Keratinocyte (primary cell): Measurements from ENCODE around the gene BEAN1. TPM values are rescaled to one million over a fixed set of nuclear protein-coding genes. Genes with fewer than 3 reads are reported as not detected.

Experiments used
- DNase-seq: peaks from one replicate; pipeline ENCODE4 v3.0.0-alpha.2; 2011; ENCODE audit warnings: low read depth, missing footprints, low spot score
- FAIRE-seq: peaks from 2 replicates; lab custom pipeline; 2011; peaks lifted over from hg19 to GRCh38; lab: Jason Lieb, UNC
- H2AFZ ChIP-seq: 2 replicates; pipeline ENCODE4 v1.6.0; 2012; ENCODE audit warnings: low read length, control low read depth, inconsistent platforms; ENCODE audit not compliant: control insufficient read depth
- H3K27ac ChIP-seq: 2 replicates; pipeline ENCODE4 v1.5.1; 2011; ENCODE audit warnings: low read length; ENCODE audit not compliant: control insufficient read depth, insufficient read depth
- H3K27me3 ChIP-seq: 3 replicates; pipeline ENCODE4 v1.6.0; 2011; ENCODE audit warnings: low read length; ENCODE audit not compliant: control insufficient read depth, insufficient read depth; ENCODE audit errors: extremely low read depth
- H3K36me3 ChIP-seq, 2 experiments: 2 replicates in 1 of 2; 3 replicates in 1 of 2; pipeline ENCODE4 v1.5.1; 2011; ENCODE audit warnings: low read length in 2 of 2, mild to moderate bottlenecking in 1 of 2; ENCODE audit not compliant: control insufficient read depth in 2 of 2, insufficient read depth in 2 of 2; ENCODE audit errors: extremely low read depth in 1 of 2
- H3K4me1 ChIP-seq: 3 replicates; pipeline ENCODE4 v1.5.1; 2011; ENCODE audit warnings: low read length; ENCODE audit not compliant: control insufficient read depth, insufficient read depth; ENCODE audit errors: extremely low read depth
- H3K4me2 ChIP-seq: 3 replicates; pipeline ENCODE4 v1.6.0; 2011; ENCODE audit warnings: low read depth, low read length; ENCODE audit not compliant: control insufficient read depth, insufficient read depth; ENCODE audit errors: extremely low read depth
- H3K4me3 ChIP-seq, 3 experiments: fragments of 200-600 bp in 1 of 3; sonication (generic) in 1 of 3; 2 replicates in 2 of 3; 3 replicates in 1 of 3; pipeline ENCODE4 v1.5.1; 2011 to 2016; ENCODE audit warnings: low read length in 3 of 3, mild to moderate bottlenecking in 3 of 3, control low read depth in 2 of 3, inconsistent platforms in 1 of 3, low read depth in 1 of 3, mixed read lengths in 1 of 3, mixed run types in 1 of 3, moderate library complexity in 1 of 3; ENCODE audit not compliant: control insufficient read depth in 2 of 3, insufficient read depth in 2 of 3; ENCODE audit errors: extremely low read depth in 1 of 3
- H3K79me2 ChIP-seq: 2 replicates; pipeline ENCODE4 v1.6.0; 2012; ENCODE audit warnings: low read length; ENCODE audit not compliant: control insufficient read depth, insufficient read depth
- H3K9ac ChIP-seq: 3 replicates; pipeline ENCODE4 v1.6.0; 2011; ENCODE audit warnings: low read length; ENCODE audit not compliant: control insufficient read depth, insufficient read depth; ENCODE audit errors: extremely low read depth
- H3K9me1 ChIP-seq: 3 replicates; pipeline ENCODE4 v1.6.0; 2011; ENCODE audit warnings: low read length; ENCODE audit not compliant: control insufficient read depth, insufficient read depth; ENCODE audit errors: extremely low read depth
- H3K9me3 ChIP-seq: 2 replicates; pipeline ENCODE4 v1.5.1; 2012; ENCODE audit warnings: low read depth, low read length; ENCODE audit not compliant: control insufficient read depth
- H4K20me1 ChIP-seq: 3 replicates; pipeline ENCODE4 v1.6.0; 2011; ENCODE audit warnings: low read length; ENCODE audit not compliant: control insufficient read depth, insufficient read depth; ENCODE audit errors: extremely low read depth
- EZH2 ChIP-seq: IDR thresholded peaks from one replicate; pipeline ENCODE4 v1.6.1; 2012; ENCODE audit warnings: inconsistent platforms, mild to moderate bottlenecking, low read length, moderate library complexity
- dilution Hi-C: fragments of 300-500 bp; cut with MboI; formaldehyde crosslinking; loops from one replicate; pipeline ENCODE4 v1.7.0; 2020; ENCODE audit warnings: low sequenced_read_pairs; ENCODE audit not compliant: extremely low pct_ligation_motif_present
- polyA plus RNA-seq, 5 experiments: library from polyadenylated mRNA; depleted of rRNA in 3 of 5; stranded (reverse) in 3 of 5; stranded (forward) in 1 of 5; unstranded in 1 of 5; fragments of >200 nt; gene quantifications; 1 replicate in 1 of 5; 2 replicates in 3 of 5; 3 replicates in 1 of 5; pipeline versions ENCODE4 v1.2.1 to v1.2.3, GENCODE V29; 2011 to 2012; ENCODE audit warnings: missing spikeins in 2 of 5, low read depth in 1 of 5, low replicate concordance in 1 of 5
- TF ChIP-seq, protein P1 (sequence below), 3 experiments: IDR thresholded peaks in 1 of 3; conservative IDR thresholded peaks in 1 of 3; optimal IDR thresholded peaks in 1 of 3; 2 replicates in 2 of 3; 3 replicates in 1 of 3; pipeline versions ENCODE3 to v1.5.1; 2011; ENCODE audit warnings: low read length in 3 of 3, mild to moderate bottlenecking in 3 of 3, moderate library complexity in 2 of 3, control low read depth in 1 of 3, inconsistent platforms in 1 of 3; ENCODE audit not compliant: insufficient read depth in 2 of 3; ENCODE audit errors: extremely low read depth in 1 of 3

Gene BEAN1
- polyA plus RNA-seq, 1 donor (not counting 4 experiments of a cell fraction or from before 2014, with no cell fraction given) = 0.24 TPM

DNA sequence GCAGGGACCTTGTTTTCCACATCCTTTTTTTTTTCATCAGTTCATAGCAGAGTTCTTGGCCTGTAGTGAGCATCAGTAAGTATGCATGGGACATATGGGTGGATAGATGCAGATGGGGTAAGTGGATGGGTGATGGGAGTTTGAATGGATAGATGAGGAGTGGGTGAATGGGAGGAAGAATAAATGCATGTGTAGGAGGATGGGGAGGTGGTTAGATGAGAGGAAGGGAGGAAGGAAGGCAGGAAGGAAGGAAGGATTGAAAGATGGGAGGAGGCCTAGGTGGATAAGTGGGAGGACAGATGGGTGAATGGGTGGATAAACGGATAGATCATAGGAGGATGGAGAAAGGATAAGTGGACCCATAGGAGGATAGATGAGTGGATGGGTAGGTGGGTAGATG is 3.9 kb upstream of the BEAN1 start:
- no peak for FAIRE-seq
- no peaks in the 10 kb centered on the region for H3K36me3 ChIP-seq
- no peak for TF ChIP-seq EZH2
- TF ChIP-seq, protein P1, sequence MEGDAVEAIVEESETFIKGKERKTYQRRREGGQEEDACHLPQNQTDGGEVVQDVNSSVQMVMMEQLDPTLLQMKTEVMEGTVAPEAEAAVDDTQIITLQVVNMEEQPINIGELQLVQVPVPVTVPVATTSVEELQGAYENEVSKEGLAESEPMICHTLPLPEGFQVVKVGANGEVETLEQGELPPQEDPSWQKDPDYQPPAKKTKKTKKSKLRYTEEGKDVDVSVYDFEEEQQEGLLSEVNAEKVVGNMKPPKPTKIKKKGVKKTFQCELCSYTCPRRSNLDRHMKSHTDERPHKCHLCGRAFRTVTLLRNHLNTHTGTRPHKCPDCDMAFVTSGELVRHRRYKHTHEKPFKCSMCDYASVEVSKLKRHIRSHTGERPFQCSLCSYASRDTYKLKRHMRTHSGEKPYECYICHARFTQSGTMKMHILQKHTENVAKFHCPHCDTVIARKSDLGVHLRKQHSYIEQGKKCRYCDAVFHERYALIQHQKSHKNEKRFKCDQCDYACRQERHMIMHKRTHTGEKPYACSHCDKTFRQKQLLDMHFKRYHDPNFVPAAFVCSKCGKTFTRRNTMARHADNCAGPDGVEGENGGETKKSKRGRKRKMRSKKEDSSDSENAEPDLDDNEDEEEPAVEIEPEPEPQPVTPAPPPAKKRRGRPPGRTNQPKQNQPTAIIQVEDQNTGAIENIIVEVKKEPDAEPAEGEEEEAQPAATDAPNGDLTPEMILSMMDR (optimal IDR thresholded peaks at IDR 0.05 in 1 of 3, IDR thresholded peaks at IDR 0.05 in 1 of 3, conservative IDR thresholded peaks at IDR 0.05 in 1 of 3; ENCODE audit: extremely low read depth in 1 of 3, insufficient read depth in 2 of 3, low read length in 3 of 3) = no peak
- H3K9me3 ChIP-seq = no peaks in the 10 kb centered on the region
- no peak overlapping the region for H2AFZ ChIP-seq
- H3K9me1 ChIP-seq = no peaks in the 10 kb centered on the region
- DNase-seq = no peak
- no peaks in the 10 kb centered on the region for H3K79me2 ChIP-seq
- H3K27ac ChIP-seq = no peak overlapping the region
- H3K27me3 ChIP-seq = peaks cover 24% of the 10 kb centered on the region
- dilution Hi-C loops = no loop called here
- H3K4me1 ChIP-seq = no peaks in the 10 kb centered on the region
- H3K4me2 ChIP-seq = no peak overlapping the region
- H3K9ac ChIP-seq = no peak overlapping the region
- no peaks in the 10 kb centered on the region for H4K20me1 ChIP-seq
- no peak overlapping the region for H3K4me3 ChIP-seq

DNA sequence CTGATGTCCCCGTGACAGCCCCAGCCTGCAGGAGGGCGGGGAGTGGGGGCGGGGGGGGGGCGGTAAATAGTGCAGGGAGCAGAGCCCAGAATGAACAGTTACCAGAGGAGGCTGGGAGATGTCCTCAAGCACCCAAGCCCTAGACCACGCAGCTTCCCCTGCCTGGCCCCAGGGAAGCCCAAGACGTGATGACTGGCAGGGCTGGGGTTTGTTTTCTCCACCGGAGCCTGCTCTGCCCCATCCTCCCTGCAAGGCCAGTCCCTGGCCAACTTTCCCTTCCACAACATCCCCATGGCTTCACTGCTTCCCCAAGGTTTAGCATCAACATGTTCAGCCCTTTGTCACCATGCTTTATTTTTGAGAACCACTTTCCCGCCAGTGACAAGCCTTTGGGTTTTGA is 1.4 kb upstream of the BEAN1 start:
- H2AFZ ChIP-seq = no peak overlapping the region
- DNase-seq (no peak), FAIRE-seq (no peak)
- no peak overlapping the region for H3K4me2 ChIP-seq
- no peaks in the 10 kb centered on the region for H4K20me1 ChIP-seq
- no peaks in the 10 kb centered on the region for H3K9me3 ChIP-seq
- no peak overlapping the region for H3K9ac ChIP-seq
- no peak overlapping the region for H3K27ac ChIP-seq
- H3K79me2 ChIP-seq = no peaks in the 10 kb centered on the region
- no peaks in the 10 kb centered on the region for H3K9me1 ChIP-seq
- no peak overlapping the region for H3K4me3 ChIP-seq
- H3K4me1 ChIP-seq = no peaks in the 10 kb centered on the region
- H3K36me3 ChIP-seq = no peaks in the 10 kb centered on the region
- dilution Hi-C loops = no loop called here
- TF ChIP-seq EZH2 = no peak
- TF ChIP-seq, protein P1 (optimal IDR thresholded peaks at IDR 0.05 in 1 of 3, IDR thresholded peaks at IDR 0.05 in 1 of 3, conservative IDR thresholded peaks at IDR 0.05 in 1 of 3; ENCODE audit: extremely low read depth in 1 of 3, insufficient read depth in 2 of 3, low read length in 3 of 3) = no peak
- H3K27me3 ChIP-seq = peaks cover 44% of the 10 kb centered on the region
